Stomach (tissue), 4 donors: Measurements from ENCODE around the gene TTC7B.

Experiments
- POLR2A ChIP-seq, 4 donors: fragments of 450-650 bp; IDR thresholded peaks; one replicate each; pipeline ENCODE4 v1.6.1; 2016; ENCODE audit warnings: antibody characterized with exemption in 4 of 4, control low read depth in 2 of 4, mild to moderate bottlenecking in 1 of 4, moderate library complexity in 1 of 4
- TF ChIP-seq, protein P1 (sequence below), 7 experiments: fragments of 450-650 bp in 4 of 7; fragments of 200-600 bp in 3 of 7; sonication (generic) in 3 of 7; IDR thresholded peaks; one replicate each; pipeline ENCODE4 v1.5.1; 2016 to 2019; ENCODE audit warnings: antibody characterized with exemption in 7 of 7, control low read depth in 2 of 7, mild to moderate bottlenecking in 1 of 7

DNA sequence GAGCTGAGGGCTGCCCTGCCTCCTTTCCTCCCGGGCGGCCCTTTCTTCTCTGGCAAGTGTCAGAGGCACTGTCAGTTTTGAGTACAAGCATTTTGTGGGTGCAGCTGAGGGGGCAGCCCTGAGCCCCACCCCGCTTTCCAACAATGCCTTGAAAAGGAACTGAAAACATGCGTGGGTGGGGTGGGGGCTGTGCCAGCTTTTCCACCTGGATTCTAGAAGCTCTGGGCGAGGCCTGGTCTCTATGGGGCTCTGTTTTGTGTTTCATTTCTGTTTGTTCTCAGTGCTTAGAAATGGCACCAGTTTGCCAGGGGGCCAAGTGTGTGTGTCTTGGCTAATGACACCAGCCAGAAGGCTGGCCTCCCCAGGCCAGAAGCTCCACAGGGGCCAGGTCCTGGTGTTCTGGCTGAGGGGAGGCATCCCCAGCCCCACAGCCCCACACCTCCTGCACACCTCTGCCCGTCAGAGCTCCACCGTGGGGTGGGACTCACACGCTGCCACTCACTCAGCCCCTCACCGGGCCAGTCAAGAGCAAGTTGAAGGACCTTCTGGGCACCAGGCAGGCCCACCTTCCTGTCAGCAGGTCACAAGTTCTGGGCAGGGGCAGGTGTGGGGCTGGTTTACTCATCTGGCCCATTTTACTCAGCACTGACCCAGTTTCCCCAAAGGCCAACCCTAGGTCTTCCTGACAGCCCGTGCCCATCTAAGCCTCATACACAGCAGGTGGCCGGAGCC, 264.3 kb downstream of the TTC7B start:
- TF ChIP-seq, protein P1, sequence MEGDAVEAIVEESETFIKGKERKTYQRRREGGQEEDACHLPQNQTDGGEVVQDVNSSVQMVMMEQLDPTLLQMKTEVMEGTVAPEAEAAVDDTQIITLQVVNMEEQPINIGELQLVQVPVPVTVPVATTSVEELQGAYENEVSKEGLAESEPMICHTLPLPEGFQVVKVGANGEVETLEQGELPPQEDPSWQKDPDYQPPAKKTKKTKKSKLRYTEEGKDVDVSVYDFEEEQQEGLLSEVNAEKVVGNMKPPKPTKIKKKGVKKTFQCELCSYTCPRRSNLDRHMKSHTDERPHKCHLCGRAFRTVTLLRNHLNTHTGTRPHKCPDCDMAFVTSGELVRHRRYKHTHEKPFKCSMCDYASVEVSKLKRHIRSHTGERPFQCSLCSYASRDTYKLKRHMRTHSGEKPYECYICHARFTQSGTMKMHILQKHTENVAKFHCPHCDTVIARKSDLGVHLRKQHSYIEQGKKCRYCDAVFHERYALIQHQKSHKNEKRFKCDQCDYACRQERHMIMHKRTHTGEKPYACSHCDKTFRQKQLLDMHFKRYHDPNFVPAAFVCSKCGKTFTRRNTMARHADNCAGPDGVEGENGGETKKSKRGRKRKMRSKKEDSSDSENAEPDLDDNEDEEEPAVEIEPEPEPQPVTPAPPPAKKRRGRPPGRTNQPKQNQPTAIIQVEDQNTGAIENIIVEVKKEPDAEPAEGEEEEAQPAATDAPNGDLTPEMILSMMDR (IDR thresholded peaks at IDR 0.05): no peak
- TF ChIP-seq POLR2A (IDR thresholded peaks at IDR 0.05): no peak
